Measurements from ENCODE around the gene MAGEB6. TPM values are rescaled to one million over a fixed set of nuclear protein-coding genes. Genes with fewer than 3 reads are reported as not detected.

MAGEB6 gene
- total RNA-seq = not detected in 2 replicates

DNA sequence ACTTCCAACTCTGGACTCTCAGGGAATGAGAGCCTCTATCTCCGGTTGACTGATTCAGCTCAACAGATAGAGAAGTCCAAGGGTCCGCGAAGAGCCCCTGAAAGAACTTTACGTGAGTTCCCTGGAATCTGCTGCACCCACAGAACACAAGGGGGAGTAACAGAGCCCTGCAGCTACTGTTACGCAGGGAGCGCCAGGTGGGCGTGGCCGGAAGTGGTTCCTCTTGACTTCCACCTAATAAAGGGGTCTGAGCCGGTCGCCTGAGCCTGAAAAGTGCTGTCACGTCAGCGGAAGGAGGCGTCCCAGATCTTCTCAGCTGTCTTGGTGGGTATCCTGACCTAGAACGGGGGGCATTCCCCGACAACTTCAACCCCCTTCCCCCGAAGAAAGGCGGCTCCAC, at the start of gene MAGEB6:
MAGEB6 (plus strand) TSS at position 237 of the 400 bp plus-strand sequence. CDS start 1,407 bp downstream, outside the sequence.

DNA sequence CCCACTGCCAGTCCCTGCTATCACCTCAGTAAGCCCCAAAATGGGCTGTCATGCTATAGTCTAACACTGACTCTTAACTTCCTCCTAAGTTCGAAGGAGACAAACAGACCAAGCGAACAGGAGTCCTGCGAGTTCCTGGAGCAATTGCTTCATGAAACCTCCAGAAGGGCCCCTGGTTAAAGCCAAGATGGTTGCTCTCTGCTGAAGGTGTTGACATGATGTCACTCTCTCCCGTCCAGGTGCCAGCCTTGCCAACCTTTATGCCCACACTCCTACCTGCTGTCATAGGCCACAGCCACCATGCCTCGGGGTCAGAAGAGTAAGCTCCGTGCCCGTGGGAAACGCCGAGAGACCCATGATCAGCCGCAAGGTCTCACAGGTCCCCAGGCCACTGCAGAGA, 31.9 kb upstream of the MAGEB6 start, which contains the start of gene MAGEB6B:
MAGEB6B (plus strand) TSS at position 301 of the 400 bp plus-strand sequence; CDS start at position 301, 0 bp downstream.

DNA sequence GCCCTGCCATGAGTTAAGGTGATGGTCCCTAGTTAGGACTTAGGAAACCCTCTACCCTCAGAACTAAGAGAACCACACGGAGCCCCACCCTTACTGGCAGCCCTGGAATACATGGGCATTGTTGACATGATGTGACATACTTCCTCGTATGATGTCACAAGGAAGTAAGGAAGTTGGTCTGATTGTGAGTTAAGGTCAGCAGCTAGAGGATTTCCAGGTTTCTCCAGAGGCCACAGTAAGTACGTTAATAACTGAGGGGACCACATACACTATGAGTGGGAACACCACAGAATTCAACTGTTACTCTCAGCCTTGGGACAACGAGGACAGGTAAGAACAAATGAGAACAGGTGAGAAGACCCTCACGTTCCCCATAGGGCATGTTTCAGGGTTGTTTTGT, 23.6 kb downstream of the MAGEB6 start, which contains the start of gene MAGEB5:
MAGEB5 (plus strand) TSS at position 301 of the 400 bp plus-strand sequence. CDS start 1,133 bp downstream, outside the sequence.

Other genes with a start within 250 kb of the MAGEB6 start
- gene MAGEB18, start 54.1 kb upstream of the MAGEB6 start, total RNA-seq = not detected in 2 replicates
- not detected in 2 replicates for gene MAGEB6B, start 31.8 kb upstream of the MAGEB6 start, total RNA-seq
- gene MAGEB5, start 23.7 kb downstream of the MAGEB6 start, total RNA-seq = not detected in 2 replicates